GM23338 (cell line): ENCODE data around the gene RGSL1. TPM values are rescaled to one million over a fixed set of nuclear protein-coding genes. Genes with fewer than 3 reads are reported as not detected.

Source experiments
- ATAC-seq: fragments of 200-7000 bp; cut with Tn5 transposase; 3 replicates; pipeline ENCODE4 v1.9.1; 2020
- DNase-seq: peaks from one replicate; pipeline ENCODE4 v3.0.0-alpha.2; 2015; ENCODE audit warnings: low spot score
- H2AFZ ChIP-seq: fragments of 200-600 bp; sonication (generic); 2 replicates; pipeline ENCODE4 v1.8.0; 2016; ENCODE audit warnings: antibody characterized with exemption, mild to moderate bottlenecking, moderate library complexity
- H3F3A ChIP-seq: fragments of 200-600 bp; sonication (generic); replicated peaks from 2 replicates; pipeline ENCODE4 v1.8.0; 2017; ENCODE audit warnings: antibody characterized with exemption, mixed run types, low read depth
- H3K27ac ChIP-seq: fragments of 200-600 bp; sonication (generic); 2 replicates; pipeline ENCODE4 v1.6.1; 2016; ENCODE audit warnings: low read depth
- H3K27me3 ChIP-seq: fragments of 200-600 bp; sonication (generic); 2 replicates; pipeline ENCODE4 v1.8.0; 2016; ENCODE audit warnings: mild to moderate bottlenecking, mixed run types, moderate library complexity; ENCODE audit not compliant: insufficient read depth
- H3K36me3 ChIP-seq: fragments of 200-600 bp; sonication (generic); 2 replicates; pipeline ENCODE4 v1.8.0; 2016; ENCODE audit warnings: mild to moderate bottlenecking; ENCODE audit not compliant: insufficient read depth
- H3K4me1 ChIP-seq: fragments of 200-600 bp; sonication (generic); 2 replicates; pipeline ENCODE4 v1.8.0; 2016; ENCODE audit warnings: mild to moderate bottlenecking, moderate library complexity; ENCODE audit not compliant: insufficient read depth
- H3K4me2 ChIP-seq: fragments of 200-600 bp; sonication (generic); 2 replicates; pipeline ENCODE4 v1.7.1; 2017; ENCODE audit warnings: mixed run types
- H3K4me3 ChIP-seq: fragments of 200-600 bp; sonication (generic); 2 replicates; pipeline ENCODE4 v1.6.1; 2016; ENCODE audit warnings: mixed run types
- H3K79me2 ChIP-seq: fragments of 200-600 bp; sonication (generic); replicated peaks from 2 replicates; pipeline ENCODE4 v1.8.0; 2017; ENCODE audit warnings: mild to moderate bottlenecking; ENCODE audit not compliant: insufficient read depth
- H3K9me2 ChIP-seq: fragments of 200-600 bp; sonication (generic); 2 replicates; pipeline ENCODE4 v1.8.0; 2017; ENCODE audit not compliant: insufficient read depth
- H4K20me1 ChIP-seq: fragments of 200-600 bp; sonication (generic); replicated peaks from 2 replicates; pipeline ENCODE4 v1.8.0; 2017; ENCODE audit warnings: mild to moderate bottlenecking; ENCODE audit not compliant: insufficient read depth
- H3K27ac Mint-ChIP-seq: 2 replicates; pipeline ENCODE4 v1.8.0; 2020; ENCODE audit warnings: inconsistent platforms, mild to moderate bottlenecking, moderate library complexity, mixed read lengths
- H3K27me3 Mint-ChIP-seq: 3 replicates; pipeline ENCODE4 v1.8.0; 2022; ENCODE audit warnings: low read depth, mild to moderate bottlenecking, moderate library complexity, mixed read lengths, inconsistent platforms; ENCODE audit not compliant: insufficient read depth, poor library complexity
- H3K36me3 Mint-ChIP-seq: 3 replicates; pipeline ENCODE4 v1.8.0; 2021; ENCODE audit warnings: low read depth, mild to moderate bottlenecking, inconsistent platforms, moderate library complexity, mixed read lengths
- H3K4me1 Mint-ChIP-seq: 3 replicates; pipeline ENCODE4 v1.8.0; 2020; ENCODE audit warnings: mild to moderate bottlenecking, inconsistent platforms, mixed read lengths
- H3K4me3 Mint-ChIP-seq: 3 replicates; pipeline ENCODE4 v1.8.0; 2021; ENCODE audit warnings: moderate library complexity, mild to moderate bottlenecking, inconsistent platforms, mixed read lengths
- H3K9me3 Mint-ChIP-seq: 3 replicates; pipeline ENCODE4 v1.8.0; 2020; ENCODE audit warnings: moderate library complexity, mild to moderate bottlenecking, inconsistent platforms, mixed read lengths
- CREB1 ChIP-seq: fragments of 250-450 bp; sonication (Bioruptor Pico); IDR thresholded peaks from 2 replicates; pipeline ENCODE4 v1.5.0; 2020; ENCODE audit warnings: low read depth, mild to moderate bottlenecking, moderate library complexity
- CTCF ChIP-seq, 2 experiments: fragments of 200-600 bp in 1 of 2; sonication (generic) in 1 of 2; conservative IDR thresholded peaks; 2 replicates each; pipeline versions ENCODE4 v1.5.1 to v1.6.1; 2016 to 2017; ENCODE audit warnings: antibody characterized with exemption in 2 of 2, low read depth in 2 of 2, mild to moderate bottlenecking in 2 of 2, moderate library complexity in 1 of 2
- ETS1 ChIP-seq: IDR thresholded peaks from 2 replicates; pipeline ENCODE4 v1.6.1; 2016; ENCODE audit warnings: antibody characterized with exemption
- EZH2 ChIP-seq: fragments of 200-600 bp; sonication (generic); IDR thresholded peaks from one replicate; pipeline ENCODE4 v1.8.0; 2017; ENCODE audit warnings: antibody characterized with exemption, mild to moderate bottlenecking, low read depth; ENCODE audit not compliant: unreplicated experiment
- EZH2phosphoT487 ChIP-seq: fragments of 200-600 bp; sonication (generic); IDR thresholded peaks from one replicate; pipeline ENCODE4 v1.8.1; 2018; ENCODE audit warnings: antibody characterized with exemption; ENCODE audit not compliant: unreplicated experiment
- NANOG ChIP-seq: IDR thresholded peaks from 2 replicates; pipeline ENCODE4 v1.6.1; 2016; ENCODE audit warnings: antibody characterized with exemption, borderline replicate concordance
- STAT1 ChIP-seq: IDR thresholded peaks from one replicate; pipeline ENCODE4 v1.6.1; 2016; ENCODE audit warnings: antibody characterized with exemption; ENCODE audit not compliant: unreplicated experiment
- ZNF114 ChIP-seq: fragments of 250-450 bp; sonication (Bioruptor Pico); IDR thresholded peaks from 2 replicates; pipeline ENCODE4 v1.5.0; 2020; ENCODE audit warnings: mild to moderate bottlenecking, moderate library complexity
- ZNF331 ChIP-seq: fragments of 250-450 bp; sonication (Bioruptor Pico); IDR thresholded peaks from 2 replicates; pipeline ENCODE4 v1.5.0; 2020; ENCODE audit warnings: low read depth, mild to moderate bottlenecking, moderate library complexity
- ZNF462 ChIP-seq: fragments of 250-450 bp; sonication (Bioruptor Pico); IDR thresholded peaks from 2 replicates; pipeline ENCODE4 v1.5.0; 2020; ENCODE audit warnings: mild to moderate bottlenecking, moderate library complexity
- polyA plus RNA-seq: library from polyadenylated mRNA; unstranded; fragments of >200 nt; fragmentation: Nextera tagmentation; extraction: Ambion mirVana; gene quantifications from 2 replicates; pipeline ENCODE4 v1.2.1, GENCODE V29; 2016
- total RNA-seq: library from RNA; depleted of rRNA; stranded (reverse); fragments of >200 nt; shearing (Covaris generic); gene quantifications from 2 replicates; pipeline ENCODE4 v1.2.3, GENCODE V29; 2014

RGSL1 gene
- total and polyA plus RNA-seq, 2 experiments from 2014 or later, result not detected

- peaks cover 6% of the 10 kb centered on the region; the same call in 1 of the 2 replicates for H4K20me1 ChIP-seq
- H3K27me3 ChIP-seq, result peaks cover 28% of the 10 kb centered on the region
- H3K9me2 ChIP-seq, result no peaks in the 10 kb centered on the region
- H3K27ac ChIP-seq, result no peak overlapping the region
- ATAC-seq (no peak), DNase-seq (no peak)
- H2AFZ ChIP-seq, result no peak overlapping the region
- H3F3A ChIP-seq, result 0 out of 2 replicates have a peak, but pooled peaks cover 3% of the 10 kb centered on the region
- H3K4me1 ChIP-seq, result peaks cover 27% of the 10 kb centered on the region
- Mint-ChIP-seq H3K27ac (no peak overlapping the region), H3K9me3 (no peaks in the 10 kb centered on the region), H3K27me3 (peaks cover 18% of the 10 kb centered on the region), H3K4me3 (no peak overlapping the region), H3K36me3 (peaks cover 4% of the 10 kb centered on the region; the same call in 1 of the 3 replicates), H3K4me1 (peaks cover 6% of the 10 kb centered on the region)
- TF ChIP-seq EZH2phosphoT487 (no peak), EZH2 (no peak), ETS1 (no peak), ZNF331 (CRISPR knock-in tag) (no peak), ZNF114 (no peak), NANOG (no peak), STAT1 (no peak)
- no peak overlapping the region for H3K4me3 ChIP-seq
- H3K79me2 ChIP-seq, result peaks cover 19% of the 10 kb centered on the region
- peaks cover 18% of the 10 kb centered on the region for H3K36me3 ChIP-seq
- no peak overlapping the region for H3K4me2 ChIP-seq
Measured at GRCh38 chr1:182600745-182601415, 150.9 kb downstream of the RGSL1 start.

- TF ChIP-seq ZNF462 (CRISPR knock-in tag) (no peak), CTCF (conservative IDR thresholded peaks at IDR 0.05; ENCODE audit: low read depth in 2 of 2) (peak; percentile 89 to 92), CREB1 (CRISPR knock-in tag) (no peak), EZH2 (no peak), NANOG (0 out of 2 replicates have a peak, but pooled peaks have one; percentile 15)
- H2AFZ ChIP-seq, result no peak overlapping the region
- DNase-seq (peak; percentile 96), ATAC-seq (peak; percentile 41)
- no peaks in the 10 kb centered on the region for H3K9me2 ChIP-seq
- H3K36me3 ChIP-seq, result peaks cover 18% of the 10 kb centered on the region
- peaks cover 33% of the 10 kb centered on the region for H3K27me3 ChIP-seq
- Mint-ChIP-seq H3K36me3 (peaks cover 4% of the 10 kb centered on the region; the same call in 1 of the 3 replicates), H3K27ac (no peak overlapping the region), H3K4me3 (no peak overlapping the region), H3K9me3 (no peaks in the 10 kb centered on the region), H3K4me1 (peaks cover 6% of the 10 kb centered on the region), H3K27me3 (peaks cover 18% of the 10 kb centered on the region)
- H3K4me2 ChIP-seq, result peak overlapping the region; percentile 96; the same call in 1 of the 2 replicates
- H3K79me2 ChIP-seq, result peaks cover 19% of the 10 kb centered on the region
- peaks cover 27% of the 10 kb centered on the region for H3K4me1 ChIP-seq
- H3K27ac ChIP-seq, result no peak overlapping the region
- 0 out of 2 replicates have a peak, but pooled peaks cover 3% of the 10 kb centered on the region for H3F3A ChIP-seq
- peaks cover 6% of the 10 kb centered on the region; the same call in 1 of the 2 replicates for H4K20me1 ChIP-seq
- peak overlapping the region; percentile 78; the same call in 1 of the 2 replicates for H3K4me3 ChIP-seq
Measured at GRCh38 chr1:182601416-182601786, 151.5 kb downstream of the RGSL1 start.
